B cell (primary cell): ENCODE results near the gene ESRRA. TPM values are rescaled to one million over a fixed set of nuclear protein-coding genes. Genes with fewer than 3 reads are reported as not detected.

ENCODE experiments used
- ATAC-seq: fragments of 200-7000 bp; cut with Tn5 transposase; one replicate; pipeline ENCODE4 v1.10.0; 2021; ENCODE audit warnings: low read depth, mild to moderate bottlenecking, moderate number of reproducible peaks, moderate library complexity
- CTCF ChIA-PET: fragments of 350-600 bp; sonication (Branson Sonifier 250); formaldehyde crosslinking; loops from one replicate; lab custom pipeline; 2021; ENCODE audit warnings: antibody characterized with exemption, inconsistent platforms; lab: Charles Lee
- POLR2A ChIA-PET: fragments of 350-600 bp; sonication (Branson Sonifier 250); formaldehyde crosslinking; loops from one replicate; lab custom pipeline; 2021; ENCODE audit warnings: antibody characterized with exemption; lab: Charles Lee
- DNase-seq: peaks from one replicate; pipeline ENCODE4 v3.0.0; 2013
- H2AFZ ChIP-seq: 2 replicates; pipeline ENCODE4 v1.6.1; 2012; ENCODE audit warnings: mild to moderate bottlenecking, low read depth, low read length; ENCODE audit not compliant: insufficient read depth, poor library complexity, severe bottlenecking
- H3K27ac ChIP-seq, 2 donors: 1 replicate in 1 of 2; 2 replicates in 1 of 2; pipeline ENCODE4 v1.5.1; 2012 to 2013; ENCODE audit warnings: low read length in 2 of 2, mild to moderate bottlenecking in 2 of 2, moderate library complexity in 1 of 2
- H3K27me3 ChIP-seq, 4 experiments: fragments of 200-600 bp in 1 of 4; sonication (generic) in 1 of 4; replicated peaks in 1 of 4; 1 replicate in 2 of 4; 2 replicates in 2 of 4; pipeline versions ENCODE4 v1.6.1 to v1.7.0; 2013 to 2016; ENCODE audit warnings: low read length in 3 of 4, mild to moderate bottlenecking in 2 of 4, mixed read lengths in 1 of 4, moderate library complexity in 1 of 4; ENCODE audit not compliant: insufficient read depth in 4 of 4, control insufficient read depth in 3 of 4; ENCODE audit errors: control extremely low read depth in 1 of 4
- H3K36me3 ChIP-seq, 2 experiments: replicated peaks in 1 of 2; 1 replicate in 1 of 2; 2 replicates in 1 of 2; pipeline versions ENCODE4 v1.6.1 to v1.7.1; 2013; ENCODE audit warnings: low read length in 1 of 2; ENCODE audit not compliant: insufficient read depth in 2 of 2, control insufficient read depth in 1 of 2; ENCODE audit errors: control extremely low read depth in 1 of 2, extremely low read depth in 1 of 2
- H3K4me1 ChIP-seq, 2 donors: fragments of 200-600 bp in 1 of 2; sonication (generic) in 1 of 2; 1 replicate in 1 of 2; 2 replicates in 1 of 2; pipeline versions ENCODE4 v1.5.1 to v1.6.1; 2013 to 2017; ENCODE audit warnings: low read length in 2 of 2; ENCODE audit not compliant: control insufficient read depth in 2 of 2, insufficient read depth in 2 of 2
- H3K4me2 ChIP-seq: replicated peaks from 2 replicates; pipeline ENCODE3; 2012; ENCODE audit warnings: mild to moderate bottlenecking, low read depth, low read length; ENCODE audit not compliant: poor library complexity, severe bottlenecking
- H3K4me3 ChIP-seq, 5 experiments: fragments of 200-600 bp in 1 of 5; sonication (generic) in 1 of 5; 1 replicate in 3 of 5; 2 replicates in 2 of 5; pipeline versions ENCODE4 v1.5.1 to v1.7.0; 2011 to 2016; ENCODE audit warnings: low read length in 4 of 5, mild to moderate bottlenecking in 4 of 5, low read depth in 2 of 5, control low read depth in 1 of 5, moderate library complexity in 1 of 5; ENCODE audit not compliant: insufficient read depth in 1 of 5; ENCODE audit errors: control extremely low read depth in 1 of 5, extremely low read depth in 1 of 5
- H3K79me2 ChIP-seq: fragments of 200-600 bp; sonication (generic); one replicate; pipeline ENCODE4 v1.6.0; 2016; ENCODE audit warnings: low read length; ENCODE audit not compliant: control insufficient read depth, insufficient read depth
- H3K9ac ChIP-seq: fragments of 200-600 bp; sonication (generic); 2 replicates; pipeline ENCODE4 v1.6.1; 2017; ENCODE audit warnings: mild to moderate bottlenecking, low read length, moderate library complexity
- H3K9me3 ChIP-seq, 3 donors: one replicate each; pipeline versions ENCODE4 v1.6.1 to v1.7.1; 2013; ENCODE audit warnings: low read length in 2 of 3; ENCODE audit not compliant: control insufficient read depth in 2 of 3, insufficient read depth in 1 of 3; ENCODE audit errors: control extremely low read depth in 1 of 3
- H4K20me1 ChIP-seq: 2 replicates; pipeline ENCODE4 v1.6.0; 2012; ENCODE audit warnings: mild to moderate bottlenecking, low read length; ENCODE audit not compliant: insufficient read depth, control insufficient read depth, poor library complexity, severe bottlenecking
- H3K27ac Mint-ChIP-seq: one replicate; pipeline ENCODE4 v1.8.0; 2021; ENCODE audit warnings: mixed read lengths
- H3K27me3 Mint-ChIP-seq: one replicate; pipeline ENCODE4 v1.8.0; 2021; ENCODE audit warnings: mixed read lengths
- H3K4me1 Mint-ChIP-seq: one replicate; pipeline ENCODE4 v1.8.0; 2021; ENCODE audit warnings: mixed read lengths
- H3K4me3 Mint-ChIP-seq: one replicate; pipeline ENCODE4 v1.8.0; 2021; ENCODE audit warnings: mixed read lengths
- H3K9me3 Mint-ChIP-seq: one replicate; pipeline ENCODE4 v1.8.0; 2022; ENCODE audit warnings: mixed read lengths; ENCODE audit not compliant: insufficient read depth
- EZH2 ChIP-seq: IDR thresholded peaks from 2 replicates; pipeline ENCODE4 v1.6.1; 2012; ENCODE audit warnings: borderline replicate concordance, low read depth, mild to moderate bottlenecking, moderate library complexity, low read length; ENCODE audit not compliant: insufficient read depth, poor library complexity, severe bottlenecking
- WGBS: methylation state at CpG from one replicate; pipeline ENCODE4 v1.1.5; 2013; ENCODE audit warnings: missing lambda C conversion rate; ENCODE audit not compliant: insufficient coverage; 5-methylcytosine and 5-hydroxymethylcytosine counted together
- intact Hi-C: fragments of 100-400 bp; cut with micrococcal nuclease; formaldehyde crosslinking; loops from one replicate; pipeline ENCODE4 v1.10.0; 2022
- polyA plus RNA-seq: library from polyadenylated mRNA; depleted of rRNA; stranded (reverse); fragments of >200 nt; gene quantifications from 2 replicates; pipeline ENCODE4 v1.2.3, GENCODE V29; 2012
- total RNA-seq, 2 donors: library from RNA; stranded (reverse); fragments of 120-200 nt in 1 of 2; gene quantifications; 1 replicate in 1 of 2; 2 replicates in 1 of 2; pipeline versions ENCODE4 v1.2.3 to v1.2.4, GENCODE V29; 2013 to 2022
- TF ChIP-seq, protein P1 (sequence below): fragments of 200-600 bp; IDR thresholded peaks from one replicate; pipeline ENCODE4 v1.8.0; 2022; ENCODE audit warnings: antibody characterized with exemption, mild to moderate bottlenecking

The ESRRA gene
- total and polyA plus RNA-seq, 2 donors (not counting 1 experiment from before 2014, with no cell fraction given), result 16.3 to 39.6 TPM

DNA sequence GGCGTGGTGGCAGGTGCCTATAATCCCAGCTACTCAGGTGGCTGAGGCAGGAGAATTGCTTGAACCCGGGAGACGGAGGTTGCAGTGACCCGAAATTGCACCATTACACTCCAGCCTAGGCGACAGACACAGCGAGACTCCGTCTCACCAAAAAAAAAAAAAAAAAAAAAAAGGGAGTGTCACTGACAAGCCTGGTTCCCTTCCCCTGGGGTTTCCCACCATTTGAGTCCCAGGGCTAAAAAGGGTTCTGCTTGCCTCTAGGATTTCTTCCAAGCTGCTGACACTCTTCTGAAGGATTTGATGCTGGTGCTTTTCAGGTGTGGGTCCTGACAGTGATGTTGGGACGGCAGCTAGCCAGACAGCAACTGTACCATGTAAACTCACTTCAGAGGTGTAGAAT lies 33.4 kb downstream of the ESRRA start:
- CTCF ChIA-PET, result interaction anchor here (0.7 to 4.1 kb wide), 5 partner anchors 21 to 352 kb away, joined by 3 to 14 read pairs (median 3); partner anchors contain the start of genes ESRRA, PRDX5 and TRMT112
- TF ChIP-seq EZH2, result no peak
- TF ChIP-seq, protein P1, sequence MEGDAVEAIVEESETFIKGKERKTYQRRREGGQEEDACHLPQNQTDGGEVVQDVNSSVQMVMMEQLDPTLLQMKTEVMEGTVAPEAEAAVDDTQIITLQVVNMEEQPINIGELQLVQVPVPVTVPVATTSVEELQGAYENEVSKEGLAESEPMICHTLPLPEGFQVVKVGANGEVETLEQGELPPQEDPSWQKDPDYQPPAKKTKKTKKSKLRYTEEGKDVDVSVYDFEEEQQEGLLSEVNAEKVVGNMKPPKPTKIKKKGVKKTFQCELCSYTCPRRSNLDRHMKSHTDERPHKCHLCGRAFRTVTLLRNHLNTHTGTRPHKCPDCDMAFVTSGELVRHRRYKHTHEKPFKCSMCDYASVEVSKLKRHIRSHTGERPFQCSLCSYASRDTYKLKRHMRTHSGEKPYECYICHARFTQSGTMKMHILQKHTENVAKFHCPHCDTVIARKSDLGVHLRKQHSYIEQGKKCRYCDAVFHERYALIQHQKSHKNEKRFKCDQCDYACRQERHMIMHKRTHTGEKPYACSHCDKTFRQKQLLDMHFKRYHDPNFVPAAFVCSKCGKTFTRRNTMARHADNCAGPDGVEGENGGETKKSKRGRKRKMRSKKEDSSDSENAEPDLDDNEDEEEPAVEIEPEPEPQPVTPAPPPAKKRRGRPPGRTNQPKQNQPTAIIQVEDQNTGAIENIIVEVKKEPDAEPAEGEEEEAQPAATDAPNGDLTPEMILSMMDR, result no peak
- Histone ChIP-seq H4K20me1 (peaks cover 31% of the 10 kb centered on the region), H3K4me2 (peak overlapping the region; percentile 98), H3K4me1 (peaks cover 38 to 54% of the 10 kb centered on the region in 2 donors), H3K4me3 (no peak overlapping the region), H3K9ac (no peak overlapping the region), H3K79me2 (peaks cover 37% of the 10 kb centered on the region), H3K27me3 (no peaks in the 10 kb centered on the region), H3K9me3 (no peaks in the 10 kb centered on the region), H2AFZ (no peak overlapping the region), H3K27ac (peak overlapping the region in 1 of 2 donors; percentile 100), H3K36me3 (peaks cover 2 to 29% of the 10 kb centered on the region in 2 experiments)
- peaks cover 67% of the 10 kb centered on the region for H3K4me1 Mint-ChIP-seq
- intact Hi-C loops, result no loop called here
- no peaks in the 10 kb centered on the region for H3K9me3 Mint-ChIP-seq
- H3K4me3 Mint-ChIP-seq, result peak overlapping the region; percentile 89
- H3K27me3 Mint-ChIP-seq, result no peaks in the 10 kb centered on the region
- WGBS, result no CpG with 5 or more reads among the region's 8 CpGs
- H3K27ac Mint-ChIP-seq, result peak overlapping the region; percentile 94
- ATAC-seq, result no peak
- DNase-seq, result no peak
- POLR2A ChIA-PET, result interaction anchor here (0.7 kb wide), 1 partner anchor 1501 kb away, joined by 6 read pairs; no protein-coding TSS in a partner anchor

DNA sequence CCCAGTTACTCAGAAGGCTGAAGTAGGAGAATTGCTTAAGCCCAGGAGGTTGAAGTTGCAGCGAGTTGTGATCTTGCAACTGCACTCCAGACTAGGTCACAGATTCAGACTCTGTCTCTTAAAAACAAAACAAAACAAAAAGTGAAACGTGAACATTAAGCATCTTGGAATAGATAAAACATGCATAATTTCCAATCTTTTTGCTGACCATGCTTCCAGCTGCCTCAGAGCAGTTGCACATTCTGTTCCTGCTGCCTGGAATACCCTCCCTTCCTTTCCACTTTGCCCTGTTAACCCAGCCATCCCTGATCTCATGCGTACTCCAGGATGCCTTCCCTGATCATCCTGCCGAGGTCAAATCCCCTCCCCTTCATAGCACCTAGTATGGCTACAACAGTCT lies 34.0 kb downstream of the ESRRA start:
- POLR2A ChIA-PET, result interaction anchor here (1.4 to 1.9 kb wide), 2 partner anchors 7 to 439 kb away, joined by 4 to 8 read pairs; partner anchors contain the start of gene SF1
- peak overlapping the region; percentile 89 for H3K4me3 Mint-ChIP-seq
- H3K4me1 Mint-ChIP-seq, result peaks cover 66% of the 10 kb centered on the region
- WGBS, result 50% methylated on average over 1 of the region's 4 CpGs
- no peaks in the 10 kb centered on the region for H3K9me3 ChIP-seq
- H3K27ac Mint-ChIP-seq, result peak overlapping the region; percentile 94
- H3K27ac ChIP-seq, result peak overlapping the region; percentile 89 to 100
- intact Hi-C loops, result no loop called here
- DNase-seq (peak; percentile 34), ATAC-seq (no peak)
- no peaks in the 10 kb centered on the region for H3K27me3 Mint-ChIP-seq
- H4K20me1 ChIP-seq, result peaks cover 36% of the 10 kb centered on the region
- H3K9me3 Mint-ChIP-seq, result no peaks in the 10 kb centered on the region
- H3K4me3 ChIP-seq, result peak overlapping the region; percentile 16 to 89 (median 81)
- H3K36me3 ChIP-seq, result peaks cover 2 to 35% of the 10 kb centered on the region in 2 experiments
- H3K4me1 ChIP-seq, result peaks cover 38 to 53% of the 10 kb centered on the region in 2 donors
- CTCF ChIA-PET, result interaction anchor here (0.7 to 5.5 kb wide), 5 partner anchors 16 to 351 kb away, joined by 3 to 63 read pairs (median 14); partner anchors contain the start of genes ESRRA, PRDX5 and TRMT112
- H3K9ac ChIP-seq, result peak overlapping the region; percentile 94
- TF ChIP-seq, protein P1, result no peak
- TF ChIP-seq EZH2, result no peak
- peaks cover 37% of the 10 kb centered on the region for H3K79me2 ChIP-seq
- H3K27me3 ChIP-seq, result no peaks in the 10 kb centered on the region
- H3K4me2 ChIP-seq, result peak overlapping the region; percentile 98
- peak overlapping the region; percentile 56 for H2AFZ ChIP-seq
